Measurements from ENCODE around the gene DIP2C. TPM values are rescaled to one million over a fixed set of nuclear protein-coding genes. Genes with fewer than 3 reads are reported as not detected.

Gene DIP2C
- polyA plus RNA-seq, 1 donor = 21.6 TPM

GRCh38 chr10:575402-576129 lies 113.9 kb downstream of the DIP2C start:
- DNase-seq = no peak

GRCh38 chr10:572696-573095 lies 116.8 kb downstream of the DIP2C start:
- no peak for DNase-seq

- DNase-seq = no peak
These were observed 117.6 kb downstream of the DIP2C start for GRCh38 chr10:571688-572451.

- no peak for DNase-seq
These were observed 118.3 kb downstream of the DIP2C start for GRCh38 chr10:571166-571565.

- no peak for DNase-seq
These were observed 118.8 kb downstream of the DIP2C start for GRCh38 chr10:570628-571163.

- DNase-seq = no peak
These were observed 119.4 kb downstream of the DIP2C start for GRCh38 chr10:569961-570627.

GRCh38 chr10:568848-569247 lies 120.6 kb downstream of the DIP2C start:
- no peak for DNase-seq

GRCh38 chr10:567869-568268 lies 121.6 kb downstream of the DIP2C start:
- no peak for DNase-seq

GRCh38 chr10:566241-566885 lies 123.1 kb downstream of the DIP2C start:
- DNase-seq = no peak

GRCh38 chr10:565676-566075 lies 123.8 kb downstream of the DIP2C start:
- no peak for DNase-seq

GRCh38 chr10:565146-565545 lies 124.3 kb downstream of the DIP2C start:
- no peak for DNase-seq

GRCh38 chr10:563827-564226 lies 125.6 kb downstream of the DIP2C start:
- DNase-seq = no peak

GRCh38 chr10:562142-562541 lies 127.3 kb downstream of the DIP2C start:
- no peak for DNase-seq

GRCh38 chr10:561721-562120 lies 127.7 kb downstream of the DIP2C start:
- DNase-seq = no peak

GRCh38 chr10:560314-560992 lies 129.0 kb downstream of the DIP2C start:
- no peak for DNase-seq

- DNase-seq = no peak
These were observed 129.8 kb downstream of the DIP2C start for GRCh38 chr10:559767-560047.

- no peak for DNase-seq
These were observed 130.3 kb downstream of the DIP2C start for GRCh38 chr10:558891-559766.

GRCh38 chr10:558364-558763 lies 131.1 kb downstream of the DIP2C start:
- DNase-seq = no peak

GRCh38 chr10:557792-558328 lies 131.6 kb downstream of the DIP2C start:
- no peak for DNase-seq

GRCh38 chr10:556971-557637 lies 132.4 kb downstream of the DIP2C start:
- DNase-seq = no peak
